SKM-1 treated with dmso at 0.1 percent for 144 hours (cell line): ENCODE measurements around the gene SLCO3A1.
"Not testable (repeated sequence)": the region's sequence is repeated elsewhere in the genome, so short reads cannot be mapped to it uniquely, and the experiment has no call there.

Experiments used
- DNase-seq: peaks from one replicate; lab custom pipeline; 2025; ENCODE audit not compliant: unreplicated experiment; lab: John Stamatoyannopoulos, UW

SLCO3A1 gene

GRCh38 chr15:92187975-92188374 lies 334.5 kb downstream of the SLCO3A1 start:
- DNase-seq = no peak

GRCh38 chr15:92189166-92189565 lies 335.7 kb downstream of the SLCO3A1 start:
- DNase-seq = no peak

- DNase-seq = no peak
These were observed 341.7 kb downstream of the SLCO3A1 start for GRCh38 chr15:92195241-92195640.

- DNase-seq = no peak
These were observed 342.8 kb downstream of the SLCO3A1 start for GRCh38 chr15:92196342-92196741.

- no peak for DNase-seq
These were observed 344.2 kb downstream of the SLCO3A1 start for GRCh38 chr15:92197746-92198145.

- DNase-seq = no peak
These were observed 347.4 kb downstream of the SLCO3A1 start for GRCh38 chr15:92200891-92201290.

- no peak for DNase-seq
These were observed 351.8 kb downstream of the SLCO3A1 start for GRCh38 chr15:92205255-92205739.

GRCh38 chr15:92207601-92208000 lies 354.1 kb downstream of the SLCO3A1 start:
- not testable (repeated sequence) for DNase-seq
